Transverse colon (tissue), 4 donors: ENCODE data around the gene CS.
"Not testable (repeated sequence)": the region's sequence is repeated elsewhere in the genome, so short reads cannot be mapped to it uniquely, and the experiment has no call there.

Experiments used
- CTCF ChIP-seq, 5 experiments: fragments of 200-600 bp in 3 of 5; fragments of 450-650 bp in 2 of 5; sonication (generic) in 3 of 5; IDR thresholded peaks; 1 replicate in 2 of 5; 2 replicates in 3 of 5; pipeline ENCODE4 v1.5.1; 2016 to 2017; ENCODE audit warnings: antibody characterized with exemption in 5 of 5, inconsistent platforms in 3 of 5, mild to moderate bottlenecking in 2 of 5, moderate library complexity in 1 of 5
- EP300 ChIP-seq: sonication (generic); formaldehyde crosslinking; IDR thresholded peaks from one replicate; pipeline ENCODE4 v1.6.1; 2017; ENCODE audit warnings: antibody characterized with exemption, low read depth
- POLR2A ChIP-seq: fragments of 450-650 bp; IDR thresholded peaks from one replicate; pipeline ENCODE4 v1.6.1; 2016; ENCODE audit warnings: antibody characterized with exemption, mild to moderate bottlenecking, moderate library complexity
- POLR2AphosphoS5 ChIP-seq, 3 donors: sonication (generic); formaldehyde crosslinking; IDR thresholded peaks; one replicate each; pipeline ENCODE4 v1.6.1; 2016; ENCODE audit warnings: antibody characterized with exemption in 3 of 3

- not testable (repeated sequence) for TF ChIP-seq POLR2A; CTCF (IDR thresholded peaks at IDR 0.05); EP300; POLR2AphosphoS5 (IDR thresholded peaks at IDR 0.05)
Observed at GRCh38 chr12:56266068-56266692, 34.0 kb downstream of the CS start.
